ENCODE measurements around the gene RFPL2. TPM values are rescaled to one million over a fixed set of nuclear protein-coding genes. Genes with fewer than 3 reads are reported as not detected.
A peak's percentile ranks its signal among the peaks of the same experiment; 100 is the strongest.

RFPL2 gene
- polyA plus RNA-seq, 3 donors = 0.36 to 1.3 (median 0.94) TPM

DNA sequence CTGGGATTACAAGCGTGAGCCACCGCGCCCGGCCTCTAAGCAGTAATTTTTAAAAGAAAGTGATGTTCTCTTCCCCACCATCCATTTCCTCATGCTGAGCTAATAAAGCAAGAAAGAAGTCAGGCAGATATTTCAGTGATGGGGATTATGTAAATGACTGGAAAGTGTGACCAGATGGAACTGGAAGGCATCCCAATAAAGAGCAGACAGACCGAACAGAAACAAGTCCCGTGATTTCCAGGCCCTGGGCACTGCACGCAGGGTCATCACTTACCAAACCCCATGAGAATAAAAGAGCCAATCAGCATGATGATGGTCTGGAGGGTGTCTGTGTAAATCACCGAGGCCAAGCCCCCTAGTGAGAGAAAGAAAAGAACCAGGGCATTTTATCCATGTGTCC is 32.1 kb upstream of the RFPL2 start:
- Histone ChIP-seq H3K27me3 (ENCODE audit: control insufficient read depth in 2 of 2, insufficient read depth in 2 of 2, low read length in 2 of 2) (peaks cover 0 to 6% of the 10 kb centered on the region in 2 donors), H3K79me2 (ENCODE audit: insufficient read depth, low read length) (no peaks in the 10 kb centered on the region), H3K36me3 (replicated peaks in 1 of 2; ENCODE audit: control insufficient read depth in 1 of 2, insufficient read depth in 2 of 2, low read length in 2 of 2) (no peaks in the 10 kb centered on the region), H3K4me3 (replicated peaks in 1 of 3; ENCODE audit: low read depth in 2 of 3, low read length in 3 of 3) (no peak overlapping the region), H3K9me3 (replicated peaks in 1 of 2; ENCODE audit: control insufficient read depth in 1 of 2, insufficient read depth in 1 of 2, low read length in 2 of 2) (no peaks in the 10 kb centered on the region), H2AFZ (ENCODE audit: insufficient read depth, low read depth, low read length, poor library complexity, severe bottlenecking) (no peak overlapping the region), H3K27ac (ENCODE audit: low read depth in 1 of 2, low read length in 2 of 2) (no peak overlapping the region), H3K4me1 (ENCODE audit: control insufficient read depth in 1 of 2, insufficient read depth in 2 of 2, low read length in 2 of 2) (peaks cover 12 to 14% of the 10 kb centered on the region in 2 donors), H4K20me1 (ENCODE audit: insufficient read depth, low read length) (no peaks in the 10 kb centered on the region), H3K9ac (ENCODE audit: insufficient read depth, low read length, poor library complexity, severe bottlenecking) (no peak overlapping the region), H3K4me2 (replicated peaks; ENCODE audit: extremely low read depth, low read length, poor library complexity, severe bottlenecking) (no peak overlapping the region)
- Mint-ChIP-seq H3K4me3 (peak overlapping the region in 1 of 2 donors; percentile 13), H3K27ac (no peak overlapping the region), H3K4me1 (peaks cover 15% of the 10 kb centered on the region), H3K36me3 (no peaks in the 10 kb centered on the region), H3K27me3 (ENCODE audit: low read depth in 3 of 3) (peaks cover 10 to 23% (median 17%) of the 10 kb centered on the region in 3 donors), H3K9me3 (no peaks in the 10 kb centered on the region)
- intact Hi-C loops (cut with micrococcal nuclease) = no loop called here
- no peak for DNase-seq
- TF ChIP-seq, protein P1, sequence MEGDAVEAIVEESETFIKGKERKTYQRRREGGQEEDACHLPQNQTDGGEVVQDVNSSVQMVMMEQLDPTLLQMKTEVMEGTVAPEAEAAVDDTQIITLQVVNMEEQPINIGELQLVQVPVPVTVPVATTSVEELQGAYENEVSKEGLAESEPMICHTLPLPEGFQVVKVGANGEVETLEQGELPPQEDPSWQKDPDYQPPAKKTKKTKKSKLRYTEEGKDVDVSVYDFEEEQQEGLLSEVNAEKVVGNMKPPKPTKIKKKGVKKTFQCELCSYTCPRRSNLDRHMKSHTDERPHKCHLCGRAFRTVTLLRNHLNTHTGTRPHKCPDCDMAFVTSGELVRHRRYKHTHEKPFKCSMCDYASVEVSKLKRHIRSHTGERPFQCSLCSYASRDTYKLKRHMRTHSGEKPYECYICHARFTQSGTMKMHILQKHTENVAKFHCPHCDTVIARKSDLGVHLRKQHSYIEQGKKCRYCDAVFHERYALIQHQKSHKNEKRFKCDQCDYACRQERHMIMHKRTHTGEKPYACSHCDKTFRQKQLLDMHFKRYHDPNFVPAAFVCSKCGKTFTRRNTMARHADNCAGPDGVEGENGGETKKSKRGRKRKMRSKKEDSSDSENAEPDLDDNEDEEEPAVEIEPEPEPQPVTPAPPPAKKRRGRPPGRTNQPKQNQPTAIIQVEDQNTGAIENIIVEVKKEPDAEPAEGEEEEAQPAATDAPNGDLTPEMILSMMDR (IDR thresholded peaks at IDR 0.05) = no peak
- no CpG with 5 or more reads among the region's 8 CpGs for WGBS (ENCODE audit: insufficient coverage)

DNA sequence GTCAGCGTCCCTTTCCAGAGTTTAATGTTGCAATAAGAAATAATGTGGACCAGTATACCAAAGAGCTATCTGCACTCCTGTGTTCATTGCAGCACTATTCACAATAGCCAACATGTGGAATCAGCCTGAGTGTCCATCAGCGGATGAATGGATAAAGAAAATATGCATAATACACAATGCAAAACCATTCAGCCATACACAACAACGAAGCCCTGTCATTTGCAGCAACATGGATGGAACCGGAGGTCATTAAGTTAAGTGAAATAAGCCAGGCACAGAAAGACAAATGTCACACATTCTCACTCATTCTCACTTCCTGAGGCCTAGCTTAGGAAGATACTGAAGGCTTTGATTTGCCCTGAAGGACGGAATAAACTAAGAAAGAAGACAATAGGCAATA is 28.2 kb upstream of the RFPL2 start:
- Mint-ChIP-seq H3K4me1 (peaks cover 28% of the 10 kb centered on the region), H3K27ac (no peak overlapping the region), H3K27me3 (ENCODE audit: low read depth in 3 of 3) (peaks cover 13 to 17% (median 14%) of the 10 kb centered on the region in 3 donors), H3K9me3 (peaks cover 0 to 7% (median 3%) of the 10 kb centered on the region in 7 donors), H3K4me3 (no peak overlapping the region), H3K36me3 (peaks cover 0 to 2% of the 10 kb centered on the region in 2 donors)
- Histone ChIP-seq H3K27ac (ENCODE audit: low read depth in 1 of 2, low read length in 2 of 2) (peak overlapping the region in 1 of 2 donors; percentile 68), H3K36me3 (replicated peaks in 1 of 2; ENCODE audit: control insufficient read depth in 1 of 2, insufficient read depth in 2 of 2, low read length in 2 of 2) (no peaks in the 10 kb centered on the region), H3K9me3 (replicated peaks in 1 of 2; ENCODE audit: control insufficient read depth in 1 of 2, insufficient read depth in 1 of 2, low read length in 2 of 2) (no peaks in the 10 kb centered on the region), H3K4me3 (replicated peaks in 1 of 3; ENCODE audit: low read depth in 2 of 3, low read length in 3 of 3) (peak overlapping the region in 1 of 3 experiments; percentile 52), H3K4me1 (ENCODE audit: control insufficient read depth in 1 of 2, insufficient read depth in 2 of 2, low read length in 2 of 2) (peaks cover 20 to 26% of the 10 kb centered on the region in 2 donors), H4K20me1 (ENCODE audit: insufficient read depth, low read length) (no peaks in the 10 kb centered on the region), H3K9ac (ENCODE audit: insufficient read depth, low read length, poor library complexity, severe bottlenecking) (no peak overlapping the region), H2AFZ (ENCODE audit: insufficient read depth, low read depth, low read length, poor library complexity, severe bottlenecking) (no peak overlapping the region), H3K79me2 (ENCODE audit: insufficient read depth, low read length) (no peaks in the 10 kb centered on the region), H3K27me3 (ENCODE audit: control insufficient read depth in 2 of 2, insufficient read depth in 2 of 2, low read length in 2 of 2) (peaks cover 0 to 6% of the 10 kb centered on the region in 2 donors), H3K4me2 (replicated peaks; ENCODE audit: extremely low read depth, low read length, poor library complexity, severe bottlenecking) (peak overlapping the region; percentile 57)
- WGBS (ENCODE audit: insufficient coverage) = 93% methylated on average over 2 of the region's 5 CpGs
- DNase-seq = no peak
- TF ChIP-seq, protein P1 (IDR thresholded peaks at IDR 0.05) = no peak
- intact Hi-C loops (cut with micrococcal nuclease) = no loop called here

All from CD14-positive monocyte (primary cell).